CMK (cell line): Measurements from ENCODE around the gene MLH1.

ENCODE experiments used
- DNase-seq: peaks from one replicate; pipeline ENCODE4 v3.0.0-alpha.2; 2010; ENCODE audit warnings: low read depth

The MLH1 gene

GRCh38 chr3:36981006-36981405 is 12.3 kb upstream of the MLH1 start:
- DNase-seq: no peak

- no peak for DNase-seq
Observed at GRCh38 chr3:36988356-36988755, 5.0 kb upstream of the MLH1 start.

- DNase-seq: no peak
Observed at GRCh38 chr3:36989005-36989404, 4.3 kb upstream of the MLH1 start.

- no peak for DNase-seq
Observed at GRCh38 chr3:36989568-36989967, 3.8 kb upstream of the MLH1 start.

GRCh38 chr3:36991147-36991546 is 2.2 kb upstream of the MLH1 start:
- no peak for DNase-seq

GRCh38 chr3:36991923-36992805 is 1.2 kb upstream of the MLH1 start:
- DNase-seq: no peak

- DNase-seq: no peak
Observed at GRCh38 chr3:36992806-36993325, 452 bp upstream of the MLH1 start, which contains the start of gene EPM2AIP1. Gene EPM2AIP1, minus strand, starts transcription at chr3:36993131. Its CDS starts 54 bp downstream, at chr3:36993077.

GRCh38 chr3:37014620-37015019 is 21.3 kb downstream of the MLH1 start:
- no peak for DNase-seq

- no peak for DNase-seq
Observed at GRCh38 chr3:37015642-37016041, 22.3 kb downstream of the MLH1 start.

GRCh38 chr3:37016903-37017302 is 23.6 kb downstream of the MLH1 start:
- no peak for DNase-seq

GRCh38 chr3:37017683-37018082 is 24.4 kb downstream of the MLH1 start:
- DNase-seq: no peak

- DNase-seq: no peak
Observed at GRCh38 chr3:37024092-37024491, 30.8 kb downstream of the MLH1 start.

- DNase-seq: no peak
Observed at GRCh38 chr3:37024820-37025405, 31.6 kb downstream of the MLH1 start.

GRCh38 chr3:37025561-37026335 is 32.4 kb downstream of the MLH1 start:
- no peak for DNase-seq

GRCh38 chr3:37026851-37027250 is 33.5 kb downstream of the MLH1 start:
- DNase-seq: no peak

GRCh38 chr3:37028329-37028728 is 35.0 kb downstream of the MLH1 start:
- DNase-seq: no peak

- DNase-seq: no peak
Observed at GRCh38 chr3:37029111-37029510, 35.8 kb downstream of the MLH1 start.

- no peak for DNase-seq
Observed at GRCh38 chr3:37029516-37030163, 36.3 kb downstream of the MLH1 start.

- no peak for DNase-seq
Observed at GRCh38 chr3:37030588-37030987, 37.3 kb downstream of the MLH1 start.

- no peak for DNase-seq
Observed at GRCh38 chr3:37031096-37031682, 37.9 kb downstream of the MLH1 start.

- DNase-seq: no peak
Observed at GRCh38 chr3:37032961-37033360, 39.6 kb downstream of the MLH1 start.

- no peak for DNase-seq
Observed at GRCh38 chr3:37037352-37037751, 44.0 kb downstream of the MLH1 start.
